Measurements from ENCODE around the gene CAMTA1.

CAMTA1 gene

DNA sequence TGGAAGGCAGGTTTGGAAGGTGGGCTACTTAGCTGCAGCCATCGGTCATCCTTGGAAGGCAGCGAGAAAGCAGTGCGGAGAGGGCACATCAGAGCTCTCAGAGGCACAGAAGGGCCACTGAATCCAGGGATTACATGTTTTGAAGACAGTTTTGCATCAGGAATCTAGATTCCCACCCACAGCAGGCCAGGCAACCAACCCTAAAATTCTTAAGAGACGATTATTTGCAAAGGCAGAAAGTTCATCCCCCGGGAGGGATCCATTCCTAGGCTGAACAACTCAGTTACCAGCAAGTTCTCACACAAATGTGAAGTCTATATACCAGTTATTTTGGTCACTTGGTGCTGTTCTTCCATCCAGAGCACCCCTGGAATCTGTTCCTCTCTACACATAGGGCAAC, 528.6 kb downstream of the CAMTA1 start:
- no peak overlapping the region for H3K9ac ChIP-seq (ENCODE audit: low read length)
- H3K79me2 ChIP-seq (ENCODE audit: insufficient read depth, low read length): no peaks in the 10 kb centered on the region
- H3K9me2 ChIP-seq (replicated peaks; ENCODE audit: insufficient read depth, low read length): no peaks in the 10 kb centered on the region
- no peak for TF ChIP-seq EZH2phosphoT487 (conservative IDR thresholded peaks at IDR 0.05; ENCODE audit: low read length)
- TF ChIP-seq, protein P1, sequence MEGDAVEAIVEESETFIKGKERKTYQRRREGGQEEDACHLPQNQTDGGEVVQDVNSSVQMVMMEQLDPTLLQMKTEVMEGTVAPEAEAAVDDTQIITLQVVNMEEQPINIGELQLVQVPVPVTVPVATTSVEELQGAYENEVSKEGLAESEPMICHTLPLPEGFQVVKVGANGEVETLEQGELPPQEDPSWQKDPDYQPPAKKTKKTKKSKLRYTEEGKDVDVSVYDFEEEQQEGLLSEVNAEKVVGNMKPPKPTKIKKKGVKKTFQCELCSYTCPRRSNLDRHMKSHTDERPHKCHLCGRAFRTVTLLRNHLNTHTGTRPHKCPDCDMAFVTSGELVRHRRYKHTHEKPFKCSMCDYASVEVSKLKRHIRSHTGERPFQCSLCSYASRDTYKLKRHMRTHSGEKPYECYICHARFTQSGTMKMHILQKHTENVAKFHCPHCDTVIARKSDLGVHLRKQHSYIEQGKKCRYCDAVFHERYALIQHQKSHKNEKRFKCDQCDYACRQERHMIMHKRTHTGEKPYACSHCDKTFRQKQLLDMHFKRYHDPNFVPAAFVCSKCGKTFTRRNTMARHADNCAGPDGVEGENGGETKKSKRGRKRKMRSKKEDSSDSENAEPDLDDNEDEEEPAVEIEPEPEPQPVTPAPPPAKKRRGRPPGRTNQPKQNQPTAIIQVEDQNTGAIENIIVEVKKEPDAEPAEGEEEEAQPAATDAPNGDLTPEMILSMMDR (IDR thresholded peaks at IDR 0.05; ENCODE audit: insufficient read depth, low read length, poor library complexity, severe bottlenecking): no peak
- H2AFZ ChIP-seq (ENCODE audit: low read depth, low read length, severe bottlenecking): no peak overlapping the region
- H3K9me3 ChIP-seq (ENCODE audit: insufficient read depth, low read length): no peaks in the 10 kb centered on the region
- no peak overlapping the region for H3K4me3 ChIP-seq (ENCODE audit: insufficient read depth, low read length, poor library complexity, severe bottlenecking)
- H3K4me2 ChIP-seq (ENCODE audit: low read depth, low read length, poor library complexity, severe bottlenecking): no peak overlapping the region
- H3K27ac ChIP-seq (ENCODE audit: low read depth, low read length): no peak overlapping the region
- no peaks in the 10 kb centered on the region for H3K36me3 ChIP-seq (ENCODE audit: low read length)
- no peaks in the 10 kb centered on the region for H3F3A ChIP-seq (ENCODE audit: insufficient read depth)
- no peaks in the 10 kb centered on the region for H3K27me3 ChIP-seq (ENCODE audit: low read length)
- no peaks in the 10 kb centered on the region for H4K20me1 ChIP-seq (ENCODE audit: low read depth, low read length)

DNA sequence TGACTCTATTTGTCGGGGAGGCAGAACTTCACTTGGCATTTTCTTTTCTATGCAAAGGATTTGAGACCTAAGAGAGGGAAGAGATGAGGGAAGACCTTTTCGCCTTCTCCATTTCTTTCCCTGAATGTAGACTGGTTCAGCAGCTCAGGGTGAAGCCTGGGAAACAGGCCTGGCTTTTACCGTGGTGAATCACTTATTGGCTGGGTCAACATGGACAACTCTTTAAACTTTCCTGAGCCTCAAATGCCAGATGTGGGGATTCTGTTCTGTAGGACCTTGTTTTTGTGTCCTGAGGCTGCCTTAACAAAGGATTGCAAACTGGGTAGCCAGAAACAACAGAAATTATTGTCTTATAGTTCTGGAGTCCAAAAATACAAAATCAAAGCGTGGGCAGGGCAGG, 530.1 kb downstream of the CAMTA1 start:
- TF ChIP-seq, protein P1 (IDR thresholded peaks at IDR 0.05; ENCODE audit: insufficient read depth, low read length, poor library complexity, severe bottlenecking): no peak
- no peak for TF ChIP-seq EZH2phosphoT487 (conservative IDR thresholded peaks at IDR 0.05; ENCODE audit: low read length)
- no peak overlapping the region for H3K27ac ChIP-seq (ENCODE audit: low read depth, low read length)
- no peaks in the 10 kb centered on the region for H4K20me1 ChIP-seq (ENCODE audit: low read depth, low read length)
- no peaks in the 10 kb centered on the region for H3K79me2 ChIP-seq (ENCODE audit: insufficient read depth, low read length)
- H3K9me2 ChIP-seq (replicated peaks; ENCODE audit: insufficient read depth, low read length): no peaks in the 10 kb centered on the region
- H3K9ac ChIP-seq (ENCODE audit: low read length): no peak overlapping the region
- no peak overlapping the region for H3K4me2 ChIP-seq (ENCODE audit: low read depth, low read length, poor library complexity, severe bottlenecking)
- H3K9me3 ChIP-seq (ENCODE audit: insufficient read depth, low read length): no peaks in the 10 kb centered on the region
- no peaks in the 10 kb centered on the region for H3K27me3 ChIP-seq (ENCODE audit: low read length)
- H3K36me3 ChIP-seq (ENCODE audit: low read length): no peaks in the 10 kb centered on the region
- H2AFZ ChIP-seq (ENCODE audit: low read depth, low read length, severe bottlenecking): no peak overlapping the region
- H3F3A ChIP-seq (ENCODE audit: insufficient read depth): no peaks in the 10 kb centered on the region
- H3K4me3 ChIP-seq (ENCODE audit: insufficient read depth, low read length, poor library complexity, severe bottlenecking): no peak overlapping the region

DNA sequence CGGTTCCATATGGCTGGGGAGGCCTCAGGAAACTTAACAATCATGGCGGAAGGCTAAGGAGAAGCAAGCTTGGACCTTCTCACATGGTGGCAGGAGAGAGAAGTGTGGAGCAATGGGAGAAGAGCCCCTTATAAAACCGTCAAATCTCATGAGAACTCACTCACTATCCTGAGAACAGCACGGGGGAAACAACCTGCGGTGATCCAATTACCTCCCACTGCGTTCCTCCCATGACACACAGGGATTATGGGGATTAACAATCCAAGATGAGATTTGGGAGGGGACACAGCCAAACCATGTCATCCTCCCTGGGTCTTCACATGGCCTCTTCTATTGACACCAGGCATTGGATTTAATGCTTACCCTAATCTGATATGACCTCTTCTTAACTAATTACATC, 530.7 kb downstream of the CAMTA1 start:
- H3K9ac ChIP-seq (ENCODE audit: low read length): no peak overlapping the region
- no peaks in the 10 kb centered on the region for H3K9me3 ChIP-seq (ENCODE audit: insufficient read depth, low read length)
- no peak overlapping the region for H2AFZ ChIP-seq (ENCODE audit: low read depth, low read length, severe bottlenecking)
- H3K36me3 ChIP-seq (ENCODE audit: low read length): no peaks in the 10 kb centered on the region
- H3K9me2 ChIP-seq (replicated peaks; ENCODE audit: insufficient read depth, low read length): no peaks in the 10 kb centered on the region
- H3K27me3 ChIP-seq (ENCODE audit: low read length): 0 out of 2 replicates have a peak, but pooled peaks cover 3% of the 10 kb centered on the region
- no peak overlapping the region for H3K27ac ChIP-seq (ENCODE audit: low read depth, low read length)
- TF ChIP-seq, protein P1 (IDR thresholded peaks at IDR 0.05; ENCODE audit: insufficient read depth, low read length, poor library complexity, severe bottlenecking): no peak
- TF ChIP-seq EZH2phosphoT487 (conservative IDR thresholded peaks at IDR 0.05; ENCODE audit: low read length): no peak
- H3K4me2 ChIP-seq (ENCODE audit: low read depth, low read length, poor library complexity, severe bottlenecking): no peak overlapping the region
- H3F3A ChIP-seq (ENCODE audit: insufficient read depth): no peaks in the 10 kb centered on the region
- H3K4me3 ChIP-seq (ENCODE audit: insufficient read depth, low read length, poor library complexity, severe bottlenecking): no peak overlapping the region
- H3K79me2 ChIP-seq (ENCODE audit: insufficient read depth, low read length): no peaks in the 10 kb centered on the region
- no peaks in the 10 kb centered on the region for H4K20me1 ChIP-seq (ENCODE audit: low read depth, low read length)

Data from SU-DHL-6 (cell line).